ENCODE data around the gene TMEM140. TPM values are rescaled to one million over a fixed set of nuclear protein-coding genes. Genes with fewer than 3 reads are reported as not detected.

Gene TMEM140
- total and polyA plus RNA-seq, 2 of the 13 experiments (the other 11 are each of a cell fraction or from before 2014, with no cell fraction given), result 9.2 to 21.7 TPM

GRCh38 chr7:135169141-135169963, 21.5 kb downstream of the TMEM140 start (continued):
- no peak for TF ChIP-seq ZNF724P (CRISPR knock-in tag; IDR thresholded peaks at IDR 0.05; ENCODE audit: borderline replicate concordance)
- TF ChIP-seq ZNF550 (CRISPR knock-in tag; IDR thresholded peaks at IDR 0.05; ENCODE audit: borderline replicate concordance), result no peak
- no peak for TF ChIP-seq GRHL1 (CRISPR knock-in tag; conservative IDR thresholded peaks at IDR 0.05)
- no peak for TF ChIP-seq DZIP1 (CRISPR knock-in tag; IDR thresholded peaks at IDR 0.05)
- TF ChIP-seq ZNF10 (CRISPR knock-in tag; IDR thresholded peaks at IDR 0.05; ENCODE audit: borderline replicate concordance, low read depth), result no peak
- TF ChIP-seq ZNF276 (CRISPR knock-in tag; IDR thresholded peaks at IDR 0.05; ENCODE audit: low read depth), result no peak
- no peak for TF ChIP-seq MYPOP (CRISPR knock-in tag; IDR thresholded peaks at IDR 0.05)
- TF ChIP-seq PAWR (CRISPR knock-in tag; IDR thresholded peaks at IDR 0.05; ENCODE audit: borderline replicate concordance), result no peak
- no peak for TF ChIP-seq SIX1 (CRISPR knock-in tag; IDR thresholded peaks at IDR 0.05; ENCODE audit: borderline replicate concordance)
- TF ChIP-seq USF2 (IDR thresholded peaks at IDR 0.05; ENCODE audit: low read depth, low read length), result no peak
- no peak for TF ChIP-seq USF2 (CRISPR knock-in tag; IDR thresholded peaks at IDR 0.05; ENCODE audit: borderline replicate concordance)
- TF ChIP-seq ZNF691 (CRISPR knock-in tag; IDR thresholded peaks at IDR 0.05; ENCODE audit: borderline replicate concordance, low read depth), result no peak; the same call in 1 of the 2 replicates
- 0 out of 2 replicates have a peak, but pooled peaks have one; percentile 23 for TF ChIP-seq PPARG (CRISPR knock-in tag; conservative IDR thresholded peaks at IDR 0.05)
- TF ChIP-seq GATA4 (IDR thresholded peaks at IDR 0.05; ENCODE audit: borderline replicate concordance, low read depth), result no peak
- TF ChIP-seq SUZ12 (IDR thresholded peaks at IDR 0.05; ENCODE audit: low read depth, low read length), result no peak
- no peak for TF ChIP-seq KLF15 (CRISPR knock-in tag; IDR thresholded peaks at IDR 0.05; ENCODE audit: borderline replicate concordance)
- no peak for TF ChIP-seq ZNF776 (CRISPR knock-in tag; IDR thresholded peaks at IDR 0.05)
